ENCODE measurements around the gene B3GALT5.

B3GALT5 gene

DNA sequence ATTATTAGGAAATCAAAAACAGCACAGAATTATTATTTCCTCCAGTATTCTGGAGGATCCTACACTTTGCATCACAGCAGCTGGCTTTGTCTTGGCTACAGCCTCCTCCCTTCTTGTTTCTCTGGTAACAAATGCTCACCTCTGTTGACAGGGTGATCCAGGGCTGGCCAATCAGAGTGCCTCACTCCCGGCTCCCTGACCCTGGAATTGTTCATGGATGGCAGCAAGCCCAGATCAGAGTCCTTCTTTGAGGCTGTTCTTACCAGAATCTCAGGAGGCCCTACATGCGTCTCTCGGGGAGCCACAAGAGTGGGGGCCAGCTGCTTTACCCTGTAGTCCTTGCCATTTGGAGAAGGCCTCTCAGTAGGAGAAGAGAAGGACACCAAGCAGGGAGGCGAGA lies 83.9 kb downstream of the B3GALT5 start:
- H3K4me3 ChIP-seq (replicated peaks; ENCODE audit: low read depth, low read length), result no peak overlapping the region
- TF ChIP-seq, protein P1, sequence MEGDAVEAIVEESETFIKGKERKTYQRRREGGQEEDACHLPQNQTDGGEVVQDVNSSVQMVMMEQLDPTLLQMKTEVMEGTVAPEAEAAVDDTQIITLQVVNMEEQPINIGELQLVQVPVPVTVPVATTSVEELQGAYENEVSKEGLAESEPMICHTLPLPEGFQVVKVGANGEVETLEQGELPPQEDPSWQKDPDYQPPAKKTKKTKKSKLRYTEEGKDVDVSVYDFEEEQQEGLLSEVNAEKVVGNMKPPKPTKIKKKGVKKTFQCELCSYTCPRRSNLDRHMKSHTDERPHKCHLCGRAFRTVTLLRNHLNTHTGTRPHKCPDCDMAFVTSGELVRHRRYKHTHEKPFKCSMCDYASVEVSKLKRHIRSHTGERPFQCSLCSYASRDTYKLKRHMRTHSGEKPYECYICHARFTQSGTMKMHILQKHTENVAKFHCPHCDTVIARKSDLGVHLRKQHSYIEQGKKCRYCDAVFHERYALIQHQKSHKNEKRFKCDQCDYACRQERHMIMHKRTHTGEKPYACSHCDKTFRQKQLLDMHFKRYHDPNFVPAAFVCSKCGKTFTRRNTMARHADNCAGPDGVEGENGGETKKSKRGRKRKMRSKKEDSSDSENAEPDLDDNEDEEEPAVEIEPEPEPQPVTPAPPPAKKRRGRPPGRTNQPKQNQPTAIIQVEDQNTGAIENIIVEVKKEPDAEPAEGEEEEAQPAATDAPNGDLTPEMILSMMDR (IDR thresholded peaks at IDR 0.05; ENCODE audit: low read depth, low read length, missing control alignments), result no peak
- DNase-seq (ENCODE audit: extremely low read depth, low read depth), result no peak

- TF ChIP-seq, protein P1 (IDR thresholded peaks at IDR 0.05; ENCODE audit: low read depth, low read length, missing control alignments), result no peak
- H3K4me3 ChIP-seq (replicated peaks; ENCODE audit: low read depth, low read length), result no peak overlapping the region
- no peak for DNase-seq (ENCODE audit: extremely low read depth, low read depth)
Measured at GRCh38 chr21:39700318-39700717, 87.6 kb downstream of the B3GALT5 start.

DNA sequence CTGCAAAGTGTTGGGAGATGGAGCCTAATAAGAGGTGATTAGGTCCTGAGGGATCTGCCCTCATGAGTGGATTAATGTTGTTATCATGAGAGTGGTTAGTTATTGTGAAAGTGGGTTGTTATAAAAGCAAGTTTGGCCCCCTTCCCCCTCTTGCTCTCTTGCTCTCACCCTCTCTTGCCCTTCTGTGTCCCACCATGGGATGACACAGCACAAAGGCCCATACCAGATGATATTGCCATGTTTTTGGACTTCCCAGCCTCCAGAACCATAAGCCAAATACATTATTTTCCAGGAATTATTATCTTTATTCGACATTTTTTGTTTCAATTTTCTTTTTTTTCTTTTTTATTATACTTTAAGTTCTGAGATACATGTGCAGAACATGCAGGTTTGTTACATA lies 90.8 kb downstream of the B3GALT5 start:
- TF ChIP-seq, protein P1 (IDR thresholded peaks at IDR 0.05; ENCODE audit: low read depth, low read length, missing control alignments), result no peak
- no peak overlapping the region for H3K4me3 ChIP-seq (replicated peaks; ENCODE audit: low read depth, low read length)
- no peak for DNase-seq (ENCODE audit: extremely low read depth, low read depth)

GRCh38 chr21:39705849-39706248 lies 93.1 kb downstream of the B3GALT5 start:
- DNase-seq (ENCODE audit: extremely low read depth, low read depth), result no peak
- H3K4me3 ChIP-seq (replicated peaks; ENCODE audit: low read depth, low read length), result no peak overlapping the region
- TF ChIP-seq, protein P1 (IDR thresholded peaks at IDR 0.05; ENCODE audit: low read depth, low read length, missing control alignments), result no peak

GRCh38 chr21:39707316-39707715 lies 94.6 kb downstream of the B3GALT5 start:
- TF ChIP-seq, protein P1 (IDR thresholded peaks at IDR 0.05; ENCODE audit: low read depth, low read length, missing control alignments), result no peak
- DNase-seq (ENCODE audit: extremely low read depth, low read depth), result no peak
- H3K4me3 ChIP-seq (replicated peaks; ENCODE audit: low read depth, low read length), result no peak overlapping the region

DNA sequence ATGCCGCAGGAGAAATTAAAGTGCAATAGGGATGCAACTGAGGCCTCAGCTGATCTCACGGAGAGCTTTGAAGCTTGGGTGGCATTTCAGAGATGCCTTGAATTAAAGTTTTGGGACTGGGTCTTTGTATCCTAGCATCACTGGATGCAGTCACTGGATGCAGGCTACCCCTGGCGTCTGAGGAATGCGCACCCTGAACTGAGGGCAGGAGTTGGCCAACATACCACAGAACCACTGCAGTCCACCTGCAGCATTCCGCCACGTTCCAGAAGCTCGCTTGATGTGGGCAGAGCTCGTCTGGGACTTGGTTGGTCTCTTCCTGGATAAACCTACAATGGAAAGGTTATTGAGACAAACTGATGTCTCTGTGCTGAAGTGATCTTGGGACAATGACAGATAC lies 98.1 kb downstream of the B3GALT5 start:
- no peak overlapping the region for H3K4me3 ChIP-seq (replicated peaks; ENCODE audit: low read depth, low read length)
- no peak for DNase-seq (ENCODE audit: extremely low read depth, low read depth)
- TF ChIP-seq, protein P1 (IDR thresholded peaks at IDR 0.05; ENCODE audit: low read depth, low read length, missing control alignments), result no peak

DNA sequence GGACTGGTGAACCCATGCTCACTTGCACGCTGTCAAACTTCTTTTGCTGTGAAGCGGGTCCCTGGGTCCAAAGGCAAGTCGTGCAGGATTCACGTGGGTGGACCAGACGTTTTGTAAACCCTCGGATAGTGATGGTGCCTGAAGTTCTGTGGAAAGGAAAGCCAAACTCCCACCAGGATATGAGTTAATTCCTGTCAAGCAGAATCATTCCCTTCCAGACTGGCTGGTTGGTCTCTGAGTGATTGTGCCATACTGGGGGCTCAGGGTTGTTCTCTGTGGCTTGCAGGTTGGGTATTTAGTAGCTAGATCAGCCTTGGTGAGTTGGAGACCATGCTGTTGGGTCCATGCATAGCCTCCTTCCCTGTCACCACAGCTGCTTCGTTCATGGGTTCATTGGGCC lies 99.5 kb downstream of the B3GALT5 start:
- TF ChIP-seq, protein P1 (IDR thresholded peaks at IDR 0.05; ENCODE audit: low read depth, low read length, missing control alignments), result no peak
- H3K4me3 ChIP-seq (replicated peaks; ENCODE audit: low read depth, low read length), result no peak overlapping the region
- DNase-seq (ENCODE audit: extremely low read depth, low read depth), result no peak
